Measurements from ENCODE around the gene CUX1.

DNA sequence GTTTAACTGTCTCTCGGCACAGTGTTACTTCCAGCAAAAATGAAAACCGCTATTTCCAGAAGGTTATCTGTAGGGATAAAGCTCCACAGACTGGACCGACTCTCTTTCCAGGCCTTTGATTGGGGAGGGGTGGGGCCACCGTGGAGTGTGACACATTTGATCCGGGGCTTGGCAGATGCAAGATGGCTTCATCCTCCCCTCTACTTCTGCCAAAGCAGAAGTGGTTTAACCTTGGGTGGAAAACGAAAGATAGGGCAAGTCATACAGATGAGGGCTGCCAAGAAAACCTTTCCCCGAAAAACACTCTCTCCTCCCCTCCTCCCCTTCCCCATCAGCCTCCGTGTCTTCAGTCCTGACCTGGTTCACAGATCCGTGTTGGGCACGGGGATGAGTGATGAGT is 329.6 kb downstream of the CUX1 start:
- TF ChIP-seq, protein P1, sequence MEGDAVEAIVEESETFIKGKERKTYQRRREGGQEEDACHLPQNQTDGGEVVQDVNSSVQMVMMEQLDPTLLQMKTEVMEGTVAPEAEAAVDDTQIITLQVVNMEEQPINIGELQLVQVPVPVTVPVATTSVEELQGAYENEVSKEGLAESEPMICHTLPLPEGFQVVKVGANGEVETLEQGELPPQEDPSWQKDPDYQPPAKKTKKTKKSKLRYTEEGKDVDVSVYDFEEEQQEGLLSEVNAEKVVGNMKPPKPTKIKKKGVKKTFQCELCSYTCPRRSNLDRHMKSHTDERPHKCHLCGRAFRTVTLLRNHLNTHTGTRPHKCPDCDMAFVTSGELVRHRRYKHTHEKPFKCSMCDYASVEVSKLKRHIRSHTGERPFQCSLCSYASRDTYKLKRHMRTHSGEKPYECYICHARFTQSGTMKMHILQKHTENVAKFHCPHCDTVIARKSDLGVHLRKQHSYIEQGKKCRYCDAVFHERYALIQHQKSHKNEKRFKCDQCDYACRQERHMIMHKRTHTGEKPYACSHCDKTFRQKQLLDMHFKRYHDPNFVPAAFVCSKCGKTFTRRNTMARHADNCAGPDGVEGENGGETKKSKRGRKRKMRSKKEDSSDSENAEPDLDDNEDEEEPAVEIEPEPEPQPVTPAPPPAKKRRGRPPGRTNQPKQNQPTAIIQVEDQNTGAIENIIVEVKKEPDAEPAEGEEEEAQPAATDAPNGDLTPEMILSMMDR (IDR thresholded peaks at IDR 0.05; ENCODE audit: low read length), result no peak
- TF ChIP-seq EZH2 (optimal IDR thresholded peaks at IDR 0.05; ENCODE audit: low read depth, low read length) (no peak), EZH2phosphoT487 (IDR thresholded peaks at IDR 0.05; ENCODE audit: low read length) (no peak)

All from MM.1S (cell line).